GM19395 (cell line): ENCODE measurements around the gene GRK3.
A peak's percentile ranks its signal among the peaks of the same experiment; 100 is the strongest.
"Not testable (repeated sequence)": the region's sequence is repeated elsewhere in the genome, so short reads cannot be mapped to it uniquely, and the experiment has no call there.

Experiments
- ATAC-seq: cut with Tn5 transposase; IDR thresholded peaks from one replicate; pipeline ENCODE4 v1.9.1; 2021; ENCODE audit warnings: mild to moderate bottlenecking, moderate library complexity; ENCODE audit not compliant: unreplicated experiment

Gene GRK3

DNA sequence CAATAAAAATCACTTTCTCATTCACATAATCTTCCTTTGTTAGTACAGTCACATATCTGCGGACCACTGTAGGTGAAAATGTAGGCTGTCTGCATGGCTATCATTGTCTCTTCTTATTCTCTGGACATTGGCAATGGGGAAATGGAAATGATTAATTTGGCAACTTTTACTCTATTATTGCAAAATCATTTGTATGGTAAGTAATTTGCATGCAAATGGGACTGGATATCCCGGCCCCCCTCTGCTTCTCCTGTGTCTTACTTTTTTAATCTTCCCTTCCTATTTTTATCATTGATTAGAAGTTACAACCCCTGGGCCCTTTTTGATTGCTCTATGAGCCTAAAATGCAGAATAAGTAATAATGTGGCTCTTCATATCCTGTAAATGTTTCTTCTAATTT, 6.0 kb downstream of the GRK3 start:
- no peak for ATAC-seq

DNA sequence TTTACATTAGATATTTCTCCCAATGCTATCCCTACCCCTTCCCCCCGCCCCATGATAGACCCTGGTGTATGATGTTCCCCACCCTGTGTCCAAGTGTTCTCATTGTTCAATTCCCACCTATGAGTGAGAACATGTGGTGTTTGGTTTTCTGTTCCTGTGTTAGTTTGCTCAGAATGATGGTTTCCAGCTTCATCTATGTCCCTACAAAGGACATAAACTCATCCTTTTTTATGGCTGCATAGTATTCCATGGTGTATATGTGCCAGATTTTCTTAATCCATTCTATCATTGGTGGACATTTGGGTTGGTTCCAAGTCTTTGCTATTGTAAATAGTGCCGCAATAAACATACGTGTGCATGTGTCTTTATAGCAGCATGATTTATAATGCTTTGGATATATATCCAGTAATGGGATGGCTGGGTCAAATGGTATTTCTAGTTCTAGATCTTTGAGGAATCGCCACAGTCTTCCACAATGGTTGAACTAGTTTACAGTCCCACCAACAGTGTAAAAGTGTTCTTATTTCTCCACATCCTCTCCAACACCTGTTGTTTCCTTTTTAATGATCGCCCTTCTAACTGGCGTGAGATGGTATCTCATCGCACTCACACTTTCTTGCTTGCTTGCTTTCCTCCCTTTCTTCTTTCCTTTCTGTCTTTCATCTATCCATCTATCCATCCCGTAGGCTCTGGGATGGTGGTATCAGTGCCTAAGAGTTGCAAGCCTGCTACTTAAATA, 7.7 kb downstream of the GRK3 start:
- ATAC-seq = not testable (repeated sequence)

DNA sequence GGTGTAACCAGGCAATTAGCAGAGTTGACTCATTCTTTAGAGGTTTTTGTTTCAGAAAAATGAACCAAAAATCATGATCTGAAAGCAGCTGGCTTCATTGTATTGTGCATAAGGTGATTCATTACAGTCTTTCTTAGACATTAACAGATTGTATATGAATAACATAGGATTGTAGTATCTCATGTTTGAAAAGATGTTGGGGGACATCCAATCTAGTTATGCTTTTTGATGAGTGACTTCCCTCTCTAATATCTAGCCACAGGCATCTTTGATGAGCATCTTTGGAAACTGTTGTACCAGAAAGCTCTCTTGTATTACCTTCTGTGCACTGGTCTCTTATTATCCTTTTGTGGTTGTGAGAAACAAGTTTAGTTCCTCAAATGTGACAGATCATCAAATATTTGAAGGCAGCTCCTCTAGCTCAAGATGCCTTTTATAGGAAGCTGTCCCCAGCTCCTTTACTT, 8.3 kb downstream of the GRK3 start:
- no peak for ATAC-seq

DNA sequence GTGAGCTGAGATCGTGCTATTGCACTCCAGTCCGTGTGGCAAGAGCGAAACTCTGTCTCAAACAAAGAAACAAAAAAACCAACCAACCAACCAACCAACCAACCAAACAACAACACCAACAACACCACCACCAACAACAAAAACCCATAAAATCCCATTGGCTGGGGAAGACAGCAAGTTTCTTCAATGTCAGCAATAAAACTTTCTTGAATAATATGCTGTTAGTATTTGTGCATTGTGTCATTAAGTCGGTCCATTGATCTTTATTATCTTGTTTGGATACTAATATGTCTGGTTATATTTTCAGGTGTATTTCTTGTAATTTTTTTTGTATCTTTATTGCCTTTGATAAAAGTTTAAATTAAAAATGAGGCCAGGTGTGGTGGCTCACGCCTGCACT, 9.4 kb downstream of the GRK3 start:
- ATAC-seq = no peak

DNA sequence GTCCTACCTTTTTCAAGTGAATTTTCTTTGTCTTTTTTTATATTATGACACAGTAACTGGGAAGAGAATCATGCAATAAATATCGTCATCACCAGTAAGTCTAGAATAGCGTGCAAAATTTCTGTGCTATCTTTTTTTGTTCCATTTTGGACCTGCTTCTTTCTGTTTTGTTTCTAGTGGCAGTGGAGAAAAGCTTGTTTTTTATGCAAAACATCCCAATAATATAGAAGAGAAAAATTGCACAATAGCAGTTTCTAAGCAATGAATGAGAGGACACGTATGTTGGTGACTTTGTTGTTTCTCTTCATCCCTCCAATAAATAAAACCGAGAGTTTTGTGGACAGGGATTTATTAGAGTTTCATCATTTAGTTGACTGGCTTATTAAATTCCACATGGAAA, 10.3 kb downstream of the GRK3 start:
- ATAC-seq = no peak

DNA sequence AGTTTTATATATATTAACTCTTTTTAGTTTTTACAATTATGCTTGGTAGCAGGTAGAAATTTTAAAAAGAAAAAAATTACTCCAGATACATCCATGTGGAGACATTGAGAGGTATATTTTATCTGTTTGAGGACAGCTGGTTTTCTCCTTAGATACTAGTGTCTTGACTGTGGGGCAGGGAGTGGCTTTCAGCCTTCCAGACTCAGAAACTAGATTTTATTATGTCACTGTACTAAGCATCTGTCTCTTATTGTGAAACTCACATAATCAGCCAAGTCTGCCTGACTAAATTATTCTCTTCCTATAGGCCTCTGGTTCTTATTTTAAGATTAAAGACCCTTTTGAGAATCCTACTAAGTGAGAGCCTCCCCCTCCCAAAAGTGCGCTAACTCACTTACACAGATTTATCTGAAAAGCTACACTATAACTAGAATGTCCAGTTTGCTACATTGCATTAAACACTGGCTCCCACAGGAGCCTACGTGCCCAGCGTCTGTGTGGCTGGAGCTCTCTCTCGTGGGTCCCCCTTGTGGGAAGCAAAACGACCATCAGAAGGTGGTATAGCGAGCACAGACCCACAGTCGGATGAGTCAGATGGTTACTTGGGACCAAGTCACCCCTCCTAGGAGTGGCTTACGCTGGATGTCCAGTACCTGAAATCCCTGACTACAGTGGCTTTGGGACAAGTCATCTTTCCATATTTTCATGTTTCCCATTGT, 11.4 kb downstream of the GRK3 start:
- ATAC-seq = not testable (repeated sequence)

DNA sequence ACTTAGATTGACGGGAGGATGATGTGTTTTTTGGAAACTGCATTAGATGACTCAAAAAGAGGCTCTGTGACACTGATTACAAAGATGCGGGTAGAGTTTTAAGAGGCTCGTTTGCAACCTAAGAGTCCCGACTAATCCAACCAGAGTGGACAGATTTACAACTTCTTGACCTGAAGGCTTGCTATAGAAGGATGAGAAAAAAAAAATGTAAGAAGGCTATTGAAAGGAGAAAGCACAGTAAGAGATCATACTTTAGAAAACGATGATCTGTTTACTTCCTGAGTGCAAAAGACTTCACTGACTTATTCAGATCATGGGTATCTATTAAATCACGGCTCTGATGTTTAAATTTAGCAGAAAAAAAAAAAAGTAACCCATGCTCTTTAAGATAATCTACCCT, 17.0 kb downstream of the GRK3 start:
- not testable (repeated sequence) for ATAC-seq

DNA sequence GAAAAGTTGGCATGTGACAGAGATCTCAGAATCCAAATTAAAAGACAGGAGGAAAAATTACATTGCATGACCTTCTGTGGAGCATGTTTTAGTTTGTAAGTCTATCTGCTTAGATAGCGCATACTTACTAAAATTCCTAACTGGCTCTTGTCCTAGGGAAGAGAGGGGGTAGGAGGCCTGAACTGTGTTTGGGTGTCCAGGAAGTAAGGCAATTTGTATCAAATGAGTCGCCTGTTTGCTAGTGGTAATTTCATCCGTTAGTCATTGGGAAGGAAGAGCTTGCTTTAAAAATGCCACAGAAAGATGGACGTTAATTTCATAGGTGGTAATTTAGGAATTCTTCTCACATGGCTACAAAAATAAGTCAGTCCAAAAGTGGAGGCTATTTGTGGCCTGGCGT, 18.5 kb downstream of the GRK3 start:
- ATAC-seq = no peak

DNA sequence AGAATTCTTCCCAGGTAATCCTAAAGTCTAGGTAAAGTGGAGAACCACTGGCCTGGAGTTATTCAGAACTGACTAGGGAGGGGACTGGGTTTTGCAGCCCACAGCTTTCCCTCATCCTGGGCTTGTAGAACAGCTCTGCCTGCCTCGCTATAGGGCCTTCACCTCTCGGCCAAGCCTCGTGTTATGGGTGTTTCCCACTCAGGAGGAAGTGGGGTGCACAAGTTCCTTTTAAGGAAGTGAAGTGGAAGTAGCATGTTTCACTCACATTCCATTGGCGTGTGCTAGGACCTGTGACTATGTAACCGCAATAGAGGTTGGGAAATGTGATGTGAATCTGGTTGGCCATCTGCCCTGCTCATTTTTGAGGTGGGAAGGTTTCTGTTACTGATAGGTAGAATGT, 20.5 kb downstream of the GRK3 start:
- ATAC-seq = not testable (repeated sequence)

DNA sequence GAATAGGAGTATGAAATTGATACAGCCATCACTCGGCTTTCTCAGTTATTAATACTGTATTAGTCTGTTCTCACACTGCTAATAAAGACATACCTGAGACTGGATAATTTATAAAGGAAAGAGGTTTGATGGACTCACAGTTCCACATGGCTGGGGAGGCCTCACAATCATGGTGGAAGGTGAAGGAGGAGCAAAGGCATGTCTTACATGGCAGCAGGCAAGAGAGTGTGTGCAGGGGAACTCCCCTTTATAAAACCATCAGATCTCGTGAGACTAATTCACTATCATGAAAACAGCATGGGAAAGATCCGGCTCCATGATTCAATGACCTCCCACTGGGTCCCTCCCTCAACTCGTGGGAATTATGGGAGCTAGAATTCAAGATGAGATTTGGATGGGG, 25.2 kb downstream of the GRK3 start:
- not testable (repeated sequence) for ATAC-seq

DNA sequence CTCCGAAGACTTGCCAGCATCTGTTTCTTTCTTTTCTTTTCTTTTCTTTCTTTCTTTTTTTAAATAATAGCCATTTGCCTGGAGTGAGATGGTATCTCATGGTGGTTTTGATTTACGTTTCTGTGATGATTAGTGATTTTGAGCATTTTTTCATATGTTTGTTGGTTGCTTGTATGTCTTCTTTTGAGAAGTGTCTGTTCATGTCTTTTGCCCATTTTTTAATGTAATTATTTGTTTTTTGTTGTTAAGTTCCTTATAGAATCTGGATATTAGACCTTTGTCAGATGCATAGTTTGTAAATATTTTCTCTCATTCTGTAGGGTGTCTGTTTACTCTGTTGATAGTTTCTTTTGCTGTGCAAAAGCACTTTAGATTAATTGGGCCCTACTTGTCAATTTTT, 28.8 kb downstream of the GRK3 start:
- ATAC-seq = not testable (repeated sequence)

DNA sequence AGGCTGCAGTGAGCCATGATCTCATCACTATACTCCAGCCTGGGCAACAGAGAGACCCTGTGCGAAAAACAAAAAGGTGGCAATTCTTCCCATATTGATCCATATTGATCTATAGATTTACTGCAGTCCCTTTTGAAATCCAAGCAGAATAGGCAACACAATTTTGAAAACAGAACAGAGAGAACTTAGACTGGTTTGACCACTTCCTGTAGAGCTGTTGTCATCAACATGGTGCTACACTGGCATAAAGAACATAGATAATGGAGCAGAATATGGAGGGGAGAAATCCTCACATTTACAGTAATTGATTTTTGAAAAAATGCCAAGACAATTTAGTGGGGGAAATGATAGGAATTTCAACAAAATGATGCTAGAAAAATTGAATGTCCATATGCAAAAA, 34.1 kb downstream of the GRK3 start:
- ATAC-seq = no peak

DNA sequence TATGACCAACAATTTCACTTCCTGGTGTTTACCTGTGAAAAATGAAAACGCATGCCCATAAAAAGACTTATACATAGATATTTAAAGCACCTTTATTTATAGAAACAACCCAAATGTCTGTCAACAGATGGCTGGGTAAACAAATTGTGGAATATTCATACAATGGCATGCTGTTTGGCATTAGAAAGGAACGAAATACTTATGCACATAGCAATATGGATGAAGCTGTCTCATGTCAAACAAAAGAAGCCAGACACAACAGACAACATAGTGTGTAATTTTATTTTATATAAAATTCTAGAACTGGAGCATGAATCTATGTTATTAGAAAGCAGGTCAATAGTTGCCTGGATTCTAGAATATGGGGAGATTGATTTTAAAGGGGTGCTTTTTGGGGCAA, 38.0 kb downstream of the GRK3 start:
- ATAC-seq = no peak

DNA sequence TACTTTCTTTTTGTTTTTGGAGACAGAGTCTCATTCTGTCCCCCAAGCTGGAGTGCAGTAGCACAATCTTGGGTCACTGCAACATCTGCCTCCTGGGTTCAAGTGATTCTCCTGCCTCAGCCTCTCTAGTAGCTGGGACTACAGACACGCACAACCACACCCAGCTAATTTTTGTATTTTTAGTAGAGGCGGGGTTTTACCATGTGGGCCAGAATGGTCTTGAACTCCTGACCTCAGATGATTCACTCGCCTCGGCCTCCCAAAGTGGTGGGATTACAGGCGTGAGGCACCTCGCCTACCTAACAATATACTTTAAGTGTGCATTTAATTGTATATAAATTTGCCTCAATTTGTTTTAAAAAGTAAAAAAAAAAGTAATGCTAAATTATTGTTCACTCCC, 38.4 kb downstream of the GRK3 start:
- ATAC-seq = no peak

DNA sequence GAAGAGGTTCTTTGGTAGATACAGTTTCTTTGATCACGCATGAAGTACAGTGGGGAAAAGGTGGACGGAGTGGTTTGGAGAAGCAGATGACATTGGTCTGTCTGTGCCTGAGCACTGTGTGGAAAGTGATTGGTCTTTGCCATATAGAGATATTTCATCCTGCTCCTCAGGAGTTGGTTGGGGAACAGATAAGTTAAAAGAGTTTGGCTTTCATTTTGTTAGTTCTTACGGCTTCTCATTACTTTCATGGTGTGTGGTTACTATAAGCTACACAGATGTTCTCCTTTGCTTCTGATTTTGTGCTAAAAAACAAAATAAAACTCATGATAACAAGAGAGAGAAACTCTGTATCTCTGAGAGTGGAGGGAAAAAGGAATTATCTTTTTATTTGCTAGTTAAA, 40.7 kb downstream of the GRK3 start:
- not testable (repeated sequence) for ATAC-seq

DNA sequence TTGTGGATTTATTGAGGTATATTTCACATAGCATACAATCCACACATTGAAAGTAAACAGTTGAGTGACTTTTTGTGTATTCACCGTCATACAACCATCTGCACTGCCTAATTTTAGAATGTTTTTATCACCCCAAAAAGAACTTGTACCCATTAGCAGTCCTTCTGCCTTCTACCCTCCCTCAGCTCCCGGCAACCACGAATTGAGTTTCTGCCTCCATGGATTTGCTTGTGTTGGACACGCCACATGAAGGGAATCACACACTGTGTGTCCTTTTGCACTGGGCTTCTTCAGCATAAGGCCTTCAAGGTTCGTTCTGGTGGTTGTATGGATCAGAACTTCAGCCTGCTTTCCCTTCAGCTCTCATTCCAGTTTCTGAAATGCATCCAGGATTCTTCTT, 41.1 kb downstream of the GRK3 start:
- not testable (repeated sequence) for ATAC-seq

DNA sequence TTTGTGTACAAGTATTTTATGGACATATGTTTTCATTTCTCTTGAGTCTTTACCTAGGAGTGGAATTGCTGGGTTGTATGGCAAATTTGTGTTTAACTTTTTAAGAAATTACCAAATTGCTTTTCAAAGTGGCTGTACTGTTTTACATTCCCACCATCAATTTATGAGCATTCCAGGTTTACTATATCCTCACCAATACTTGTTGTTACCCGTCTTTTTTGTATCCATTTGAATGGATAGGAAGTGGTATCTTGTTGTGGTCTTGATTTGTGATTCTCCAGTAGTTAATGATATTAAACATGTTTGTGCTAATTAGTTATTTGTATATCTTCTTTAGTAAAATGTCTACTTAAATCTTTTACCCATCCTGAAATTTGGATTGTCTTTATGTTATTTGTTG, 46.8 kb downstream of the GRK3 start:
- ATAC-seq = not testable (repeated sequence)

DNA sequence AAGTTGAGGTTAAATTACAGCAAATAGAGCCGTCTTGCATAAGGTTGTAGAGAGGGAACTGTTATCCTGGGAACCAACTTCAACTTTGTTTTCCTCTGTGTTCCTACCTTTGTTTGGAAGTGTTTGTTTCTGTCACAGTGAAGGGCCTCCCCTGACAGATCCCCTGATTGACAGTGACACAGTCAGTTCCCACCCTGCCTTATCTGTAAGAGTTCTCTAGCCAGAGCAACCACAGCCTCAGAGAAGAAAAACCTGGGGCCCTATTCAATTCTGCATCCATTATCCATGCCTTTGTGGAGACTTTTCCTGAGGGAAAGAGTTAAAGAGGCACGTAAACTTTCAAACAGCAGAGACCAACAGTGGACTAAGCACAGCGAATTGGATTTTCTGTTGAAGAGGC, 48.7 kb downstream of the GRK3 start:
- ATAC-seq = not testable (repeated sequence)

DNA sequence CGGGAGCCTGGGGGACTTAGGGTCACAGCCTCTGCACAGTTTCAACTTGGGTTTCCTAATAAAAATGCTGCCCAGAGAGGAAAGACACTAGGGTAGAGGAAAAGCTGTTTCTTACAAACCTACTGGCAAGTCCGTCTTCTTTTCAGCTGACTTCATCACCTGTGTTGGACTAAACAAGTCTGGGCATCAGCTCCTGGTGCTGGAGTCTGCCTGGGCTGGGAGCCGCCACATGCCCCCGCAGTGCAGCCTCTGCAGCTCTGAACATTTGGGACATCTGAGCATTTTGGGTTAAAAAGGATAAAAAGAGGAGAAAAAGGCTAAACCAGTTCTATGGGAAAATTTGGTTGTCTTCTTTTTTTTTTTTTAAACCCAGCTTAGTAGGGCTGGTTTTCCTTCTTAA, 49.1 kb downstream of the GRK3 start:
- not testable (repeated sequence) for ATAC-seq

DNA sequence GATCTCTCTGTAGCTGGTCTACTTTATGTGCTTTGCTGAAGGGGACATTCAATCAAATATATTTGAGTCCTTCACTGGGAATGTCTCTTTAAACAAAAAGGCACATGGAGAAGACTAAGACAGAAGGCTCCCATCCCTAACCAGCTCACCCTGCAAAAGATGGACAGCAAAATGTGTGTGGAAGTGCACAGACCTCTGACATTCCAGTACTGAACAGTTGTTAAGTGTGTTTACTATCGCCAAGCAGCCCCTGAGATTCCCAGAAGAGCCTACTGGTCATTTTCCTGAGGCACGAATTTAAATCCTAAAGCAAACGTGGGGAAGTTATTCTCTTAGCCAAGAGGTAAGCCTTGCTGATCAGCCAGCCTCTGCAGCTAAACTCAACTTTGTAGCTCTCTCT, 50.3 kb downstream of the GRK3 start:
- not testable (repeated sequence) for ATAC-seq

DNA sequence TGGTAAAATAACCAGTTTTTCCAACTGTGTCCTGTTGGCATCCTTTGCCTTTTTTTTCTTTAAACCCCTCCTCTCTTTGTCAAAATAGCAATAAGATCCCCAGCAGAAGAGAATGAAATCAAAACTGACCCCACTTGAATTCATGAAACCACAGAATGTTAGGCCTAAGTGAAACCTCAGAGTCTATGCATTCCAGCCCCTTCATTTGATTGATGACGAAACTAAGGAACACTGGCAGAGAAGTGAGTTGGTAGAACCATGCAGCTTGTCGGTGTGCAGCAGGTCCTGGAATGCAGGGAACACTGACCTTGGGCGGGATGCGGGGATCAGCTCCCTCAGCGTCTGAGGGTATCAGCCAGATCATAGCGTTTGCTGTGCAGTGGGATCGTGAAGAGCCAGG, 57.5 kb downstream of the GRK3 start:
- ATAC-seq = no peak

DNA sequence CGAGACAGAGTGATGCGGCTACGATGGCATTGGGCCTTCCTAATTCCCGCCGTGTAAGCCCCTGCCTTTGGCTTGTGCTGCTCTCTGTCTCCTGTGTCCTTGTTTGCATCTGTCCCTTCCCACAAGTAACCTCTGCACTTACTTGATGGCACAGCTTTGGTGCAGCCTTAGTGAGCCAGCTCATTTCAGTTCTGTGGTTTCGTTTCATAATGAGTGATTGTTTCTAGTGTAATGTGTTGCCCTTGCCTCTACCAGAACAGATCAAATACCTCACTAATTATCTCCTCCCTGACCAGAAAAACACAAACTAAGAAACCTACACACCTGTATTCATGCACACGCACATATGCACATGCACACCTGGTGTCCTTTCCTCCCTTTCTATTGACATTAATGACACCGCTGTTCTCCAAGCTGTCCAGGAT, 58.8 kb downstream of the GRK3 start:
- ATAC-seq = peak; percentile 88
